ENCODE measurements around the gene CST5. TPM values are rescaled to one million over a fixed set of nuclear protein-coding genes. Genes with fewer than 3 reads are reported as not detected.

Gene CST5
- total RNA-seq, 1 donor from 2014 or later = not detected

GRCh38 chr20:23877524-23877923 is 2.0 kb downstream of the CST5 start:
- no peak for TF ChIP-seq CTCF (IDR thresholded peaks at IDR 0.05)
- H3K9me3 ChIP-seq = no peaks in the 10 kb centered on the region
- no peaks in the 10 kb centered on the region for H3K4me1 ChIP-seq
- no peaks in the 10 kb centered on the region for H3K27me3 ChIP-seq
- no peaks in the 10 kb centered on the region for H3K36me3 ChIP-seq
- intact Hi-C loops (cut with DNase I) = no loop called here
- H3K27ac ChIP-seq = no peak overlapping the region
- H3K4me3 ChIP-seq = no peak overlapping the region
- no peak for DNase-seq (ENCODE audit: low spot score in 2 of 2)

GRCh38 chr20:23875606-23876237 is 3.8 kb downstream of the CST5 start:
- DNase-seq (ENCODE audit: low spot score in 2 of 2) = no peak
- Histone ChIP-seq H3K27ac (no peak overlapping the region), H3K4me1 (no peaks in the 10 kb centered on the region), H3K9me3 (no peaks in the 10 kb centered on the region), H3K36me3 (no peaks in the 10 kb centered on the region), H3K27me3 (no peaks in the 10 kb centered on the region), H3K4me3 (no peak overlapping the region)
- intact Hi-C loops (cut with DNase I) = no loop called here
- TF ChIP-seq CTCF (IDR thresholded peaks at IDR 0.05) = no peak

GRCh38 chr20:23874747-23875146 is 4.8 kb downstream of the CST5 start:
- no peak overlapping the region for H3K27ac ChIP-seq
- intact Hi-C loops (cut with DNase I) = no loop called here
- H3K4me3 ChIP-seq = no peak overlapping the region
- DNase-seq (ENCODE audit: low spot score in 2 of 2) = no peak
- H3K4me1 ChIP-seq = no peaks in the 10 kb centered on the region
- no peaks in the 10 kb centered on the region for H3K36me3 ChIP-seq
- H3K27me3 ChIP-seq = no peaks in the 10 kb centered on the region
- H3K9me3 ChIP-seq = no peaks in the 10 kb centered on the region
- TF ChIP-seq CTCF (IDR thresholded peaks at IDR 0.05) = no peak

- Histone ChIP-seq H3K4me3 (no peak overlapping the region), H3K36me3 (no peaks in the 10 kb centered on the region), H3K27me3 (no peaks in the 10 kb centered on the region), H3K27ac (no peak overlapping the region), H3K9me3 (no peaks in the 10 kb centered on the region), H3K4me1 (no peaks in the 10 kb centered on the region)
- TF ChIP-seq CTCF (IDR thresholded peaks at IDR 0.05) = no peak
- intact Hi-C loops (cut with DNase I) = no loop called here
- no peak for DNase-seq (ENCODE audit: low spot score in 2 of 2)
Observed at GRCh38 chr20:23873370-23874015, 6.1 kb downstream of the CST5 start.

- intact Hi-C loops (cut with DNase I) = no loop called here
- no peak for TF ChIP-seq CTCF (IDR thresholded peaks at IDR 0.05)
- DNase-seq (ENCODE audit: low spot score in 2 of 2) = no peak
- H3K27me3 ChIP-seq = no peaks in the 10 kb centered on the region
- no peaks in the 10 kb centered on the region for H3K36me3 ChIP-seq
- no peak overlapping the region for H3K4me3 ChIP-seq
- no peaks in the 10 kb centered on the region for H3K9me3 ChIP-seq
- H3K4me1 ChIP-seq = no peaks in the 10 kb centered on the region
- H3K27ac ChIP-seq = no peak overlapping the region
Observed at GRCh38 chr20:23872065-23872464, 7.5 kb downstream of the CST5 start.
